Activated naive CD8-positive, alpha-beta T cell (primary cell): ENCODE data around the gene STH.
A peak's percentile ranks its signal among the peaks of the same experiment; 100 is the strongest.

Experiments
- H3K27ac Mint-ChIP-seq: one replicate; pipeline ENCODE4 v1.8.0; 2021; ENCODE audit warnings: mixed read lengths
- H3K27me3 Mint-ChIP-seq: one replicate; pipeline ENCODE4 v1.8.0; 2021; ENCODE audit warnings: mixed read lengths
- H3K36me3 Mint-ChIP-seq: one replicate; pipeline ENCODE4 v1.8.0; 2021; ENCODE audit warnings: mixed read lengths
- H3K4me1 Mint-ChIP-seq: one replicate; pipeline ENCODE4 v1.8.0; 2021; ENCODE audit warnings: low read depth, mixed read lengths
- H3K4me3 Mint-ChIP-seq: one replicate; pipeline ENCODE4 v1.8.0; 2021; ENCODE audit warnings: mild to moderate bottlenecking, mixed read lengths
- H3K9me3 Mint-ChIP-seq: one replicate; pipeline ENCODE4 v1.8.0; 2021; ENCODE audit warnings: low read depth, mixed read lengths

The STH gene

GRCh38 chr17:46029627-46030026, 30.6 kb downstream of the STH start:
- no peaks in the 10 kb centered on the region for H3K9me3 Mint-ChIP-seq
- no peaks in the 10 kb centered on the region for H3K27me3 Mint-ChIP-seq
- H3K36me3 Mint-ChIP-seq, result peaks cover 6% of the 10 kb centered on the region
- peak overlapping the region; percentile 75 for H3K27ac Mint-ChIP-seq
- H3K4me3 Mint-ChIP-seq, result no peak overlapping the region
- peaks cover 24% of the 10 kb centered on the region for H3K4me1 Mint-ChIP-seq

- no peaks in the 10 kb centered on the region for H3K9me3 Mint-ChIP-seq
- H3K36me3 Mint-ChIP-seq, result peaks cover 6% of the 10 kb centered on the region
- no peak overlapping the region for H3K4me3 Mint-ChIP-seq
- no peaks in the 10 kb centered on the region for H3K27me3 Mint-ChIP-seq
- H3K27ac Mint-ChIP-seq, result peak overlapping the region; percentile 82
- H3K4me1 Mint-ChIP-seq, result peaks cover 28% of the 10 kb centered on the region
These were observed 31.7 kb downstream of the STH start for GRCh38 chr17:46030752-46031151.

GRCh38 chr17:46031440-46031839, 32.4 kb downstream of the STH start:
- H3K36me3 Mint-ChIP-seq, result peaks cover 6% of the 10 kb centered on the region
- no peaks in the 10 kb centered on the region for H3K9me3 Mint-ChIP-seq
- peak overlapping the region; percentile 28 for H3K27ac Mint-ChIP-seq
- H3K27me3 Mint-ChIP-seq, result no peaks in the 10 kb centered on the region
- peaks cover 28% of the 10 kb centered on the region for H3K4me1 Mint-ChIP-seq
- no peak overlapping the region for H3K4me3 Mint-ChIP-seq

- no peaks in the 10 kb centered on the region for H3K27me3 Mint-ChIP-seq
- H3K27ac Mint-ChIP-seq, result no peak overlapping the region
- H3K4me1 Mint-ChIP-seq, result peaks cover 28% of the 10 kb centered on the region
- no peak overlapping the region for H3K4me3 Mint-ChIP-seq
- H3K36me3 Mint-ChIP-seq, result peaks cover 6% of the 10 kb centered on the region
- no peaks in the 10 kb centered on the region for H3K9me3 Mint-ChIP-seq
These were observed 32.9 kb downstream of the STH start for GRCh38 chr17:46031920-46032319.

GRCh38 chr17:46032909-46033308, 33.9 kb downstream of the STH start:
- H3K4me3 Mint-ChIP-seq, result no peak overlapping the region
- H3K4me1 Mint-ChIP-seq, result peaks cover 23% of the 10 kb centered on the region
- no peaks in the 10 kb centered on the region for H3K27me3 Mint-ChIP-seq
- H3K9me3 Mint-ChIP-seq, result no peaks in the 10 kb centered on the region
- H3K27ac Mint-ChIP-seq, result peak overlapping the region; percentile 41
- peaks cover 9% of the 10 kb centered on the region for H3K36me3 Mint-ChIP-seq

GRCh38 chr17:46033392-46033791, 34.3 kb downstream of the STH start:
- peaks cover 9% of the 10 kb centered on the region for H3K36me3 Mint-ChIP-seq
- H3K27me3 Mint-ChIP-seq, result no peaks in the 10 kb centered on the region
- H3K4me3 Mint-ChIP-seq, result no peak overlapping the region
- H3K27ac Mint-ChIP-seq, result no peak overlapping the region
- H3K4me1 Mint-ChIP-seq, result peaks cover 20% of the 10 kb centered on the region
- no peaks in the 10 kb centered on the region for H3K9me3 Mint-ChIP-seq

GRCh38 chr17:46035112-46035818, 36.2 kb downstream of the STH start:
- Mint-ChIP-seq H3K36me3 (peaks cover 9% of the 10 kb centered on the region), H3K27ac (peak overlapping the region; percentile 69), H3K9me3 (no peaks in the 10 kb centered on the region), H3K27me3 (no peaks in the 10 kb centered on the region), H3K4me3 (no peak overlapping the region), H3K4me1 (peaks cover 10% of the 10 kb centered on the region)

GRCh38 chr17:46036491-46036890, 37.4 kb downstream of the STH start:
- Mint-ChIP-seq H3K27me3 (no peaks in the 10 kb centered on the region), H3K9me3 (no peaks in the 10 kb centered on the region), H3K27ac (no peak overlapping the region), H3K4me1 (peaks cover 6% of the 10 kb centered on the region), H3K4me3 (no peak overlapping the region), H3K36me3 (peaks cover 8% of the 10 kb centered on the region)

- H3K9me3 Mint-ChIP-seq, result no peaks in the 10 kb centered on the region
- peak overlapping the region; percentile 78 for H3K27ac Mint-ChIP-seq
- no peak overlapping the region for H3K4me3 Mint-ChIP-seq
- peaks cover 8% of the 10 kb centered on the region for H3K36me3 Mint-ChIP-seq
- H3K4me1 Mint-ChIP-seq, result peaks cover 6% of the 10 kb centered on the region
- no peaks in the 10 kb centered on the region for H3K27me3 Mint-ChIP-seq
These were observed 38.7 kb downstream of the STH start for GRCh38 chr17:46037722-46038255.

- Mint-ChIP-seq H3K27ac (peak overlapping the region; percentile 78), H3K4me1 (peaks cover 8% of the 10 kb centered on the region), H3K9me3 (no peaks in the 10 kb centered on the region), H3K36me3 (peaks cover 8% of the 10 kb centered on the region), H3K27me3 (no peaks in the 10 kb centered on the region), H3K4me3 (no peak overlapping the region)
These were observed 39.4 kb downstream of the STH start for GRCh38 chr17:46038414-46038813.

GRCh38 chr17:46038937-46039336, 39.9 kb downstream of the STH start:
- Mint-ChIP-seq H3K4me1 (peaks cover 13% of the 10 kb centered on the region), H3K36me3 (peaks cover 8% of the 10 kb centered on the region), H3K4me3 (no peak overlapping the region), H3K27ac (peak overlapping the region; percentile 28), H3K9me3 (no peaks in the 10 kb centered on the region), H3K27me3 (no peaks in the 10 kb centered on the region)

- Mint-ChIP-seq H3K27ac (peak overlapping the region; percentile 28), H3K27me3 (no peaks in the 10 kb centered on the region), H3K4me1 (peaks cover 19% of the 10 kb centered on the region), H3K36me3 (peaks cover 6% of the 10 kb centered on the region), H3K9me3 (no peaks in the 10 kb centered on the region), H3K4me3 (no peak overlapping the region)
These were observed 40.6 kb downstream of the STH start for GRCh38 chr17:46039592-46040186.

GRCh38 chr17:46042246-46042645, 43.2 kb downstream of the STH start:
- Mint-ChIP-seq H3K9me3 (no peaks in the 10 kb centered on the region), H3K36me3 (peaks cover 8% of the 10 kb centered on the region), H3K4me3 (no peak overlapping the region), H3K27ac (no peak overlapping the region), H3K27me3 (no peaks in the 10 kb centered on the region), H3K4me1 (peaks cover 23% of the 10 kb centered on the region)

GRCh38 chr17:46042925-46043324, 43.9 kb downstream of the STH start:
- H3K27me3 Mint-ChIP-seq, result no peaks in the 10 kb centered on the region
- H3K9me3 Mint-ChIP-seq, result no peaks in the 10 kb centered on the region
- H3K4me3 Mint-ChIP-seq, result no peak overlapping the region
- H3K27ac Mint-ChIP-seq, result peak overlapping the region; percentile 43
- peaks cover 10% of the 10 kb centered on the region for H3K36me3 Mint-ChIP-seq
- H3K4me1 Mint-ChIP-seq, result peaks cover 23% of the 10 kb centered on the region

GRCh38 chr17:46043606-46044005, 44.6 kb downstream of the STH start:
- Mint-ChIP-seq H3K27ac (peak overlapping the region; percentile 43), H3K27me3 (no peaks in the 10 kb centered on the region), H3K4me3 (no peak overlapping the region), H3K9me3 (no peaks in the 10 kb centered on the region), H3K36me3 (peaks cover 11% of the 10 kb centered on the region), H3K4me1 (peaks cover 24% of the 10 kb centered on the region)
